BE2C (cell line): ENCODE results near the gene ZNF543.

ENCODE experiments used
- DNase-seq: peaks from one replicate; pipeline ENCODE4 v3.0.0-alpha.2; 2020
- H3K27me3 ChIP-seq: fragments of 250-450 bp; sonication (Bioruptor Pico); 2 replicates; pipeline ENCODE4 v1.5.1; 2020; ENCODE audit warnings: mild to moderate bottlenecking
- H3K36me3 ChIP-seq: fragments of 250-450 bp; sonication (Bioruptor Pico); 2 replicates; pipeline ENCODE4 v1.5.1; 2020; ENCODE audit warnings: mild to moderate bottlenecking
- H3K4me1 ChIP-seq: fragments of 250-450 bp; sonication (Bioruptor Pico); 2 replicates; pipeline ENCODE4 v1.5.1; 2020
- H3K4me3 ChIP-seq: 2 replicates; pipeline ENCODE4 v1.5.1; 2011; ENCODE audit warnings: low read depth, low read length
- H3K9me3 ChIP-seq: fragments of 250-450 bp; sonication (Bioruptor Pico); 2 replicates; pipeline ENCODE4 v1.5.1; 2020
- TF ChIP-seq, protein P1 (sequence below): IDR thresholded peaks from 2 replicates; pipeline ENCODE4 v1.5.1; 2012; ENCODE audit warnings: mild to moderate bottlenecking, low read depth, low read length

ZNF543 gene

DNA sequence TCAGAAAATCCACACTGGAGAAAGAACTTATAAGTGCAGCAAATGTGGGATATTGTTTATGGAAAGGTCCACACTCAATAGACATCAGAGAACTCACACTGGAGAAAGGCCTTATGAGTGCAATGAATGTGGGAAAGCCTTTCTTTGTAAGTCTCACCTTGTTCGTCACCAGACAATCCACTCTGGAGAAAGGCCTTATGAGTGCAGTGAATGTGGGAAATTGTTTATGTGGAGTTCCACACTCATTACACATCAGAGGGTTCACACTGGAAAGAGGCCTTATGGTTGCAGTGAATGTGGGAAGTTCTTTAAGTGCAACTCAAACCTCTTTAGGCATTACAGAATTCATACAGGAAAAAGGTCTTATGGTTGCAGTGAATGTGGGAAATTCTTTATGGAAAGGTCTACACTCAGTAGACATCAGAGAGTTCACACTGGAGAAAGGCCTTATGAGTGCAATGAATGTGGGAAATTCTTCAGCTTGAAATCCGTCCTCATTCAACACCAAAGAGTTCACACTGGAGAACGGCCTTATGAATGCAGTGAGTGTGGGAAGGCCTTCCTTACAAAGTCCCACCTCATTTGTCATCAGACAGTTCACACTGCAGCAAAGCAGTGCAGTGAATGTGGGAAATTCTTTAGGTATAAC lies 57.4 kb downstream of the ZNF543 start:
- no peak overlapping the region for H3K4me3 ChIP-seq
- no peak for DNase-seq
- TF ChIP-seq, protein P1, sequence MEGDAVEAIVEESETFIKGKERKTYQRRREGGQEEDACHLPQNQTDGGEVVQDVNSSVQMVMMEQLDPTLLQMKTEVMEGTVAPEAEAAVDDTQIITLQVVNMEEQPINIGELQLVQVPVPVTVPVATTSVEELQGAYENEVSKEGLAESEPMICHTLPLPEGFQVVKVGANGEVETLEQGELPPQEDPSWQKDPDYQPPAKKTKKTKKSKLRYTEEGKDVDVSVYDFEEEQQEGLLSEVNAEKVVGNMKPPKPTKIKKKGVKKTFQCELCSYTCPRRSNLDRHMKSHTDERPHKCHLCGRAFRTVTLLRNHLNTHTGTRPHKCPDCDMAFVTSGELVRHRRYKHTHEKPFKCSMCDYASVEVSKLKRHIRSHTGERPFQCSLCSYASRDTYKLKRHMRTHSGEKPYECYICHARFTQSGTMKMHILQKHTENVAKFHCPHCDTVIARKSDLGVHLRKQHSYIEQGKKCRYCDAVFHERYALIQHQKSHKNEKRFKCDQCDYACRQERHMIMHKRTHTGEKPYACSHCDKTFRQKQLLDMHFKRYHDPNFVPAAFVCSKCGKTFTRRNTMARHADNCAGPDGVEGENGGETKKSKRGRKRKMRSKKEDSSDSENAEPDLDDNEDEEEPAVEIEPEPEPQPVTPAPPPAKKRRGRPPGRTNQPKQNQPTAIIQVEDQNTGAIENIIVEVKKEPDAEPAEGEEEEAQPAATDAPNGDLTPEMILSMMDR, result no peak
- H3K4me1 ChIP-seq, result no peaks in the 10 kb centered on the region
- H3K27me3 ChIP-seq, result no peaks in the 10 kb centered on the region
- H3K9me3 ChIP-seq, result peaks cover 6% of the 10 kb centered on the region
- no peaks in the 10 kb centered on the region for H3K36me3 ChIP-seq
